ENCODE measurements around the gene PAQR5. TPM values are rescaled to one million over a fixed set of nuclear protein-coding genes. Genes with fewer than 3 reads are reported as not detected.

The PAQR5 gene
- total RNA-seq, 1 donor from 2014 or later, result 1.5 TPM

- Mint-ChIP-seq H3K4me3 (ENCODE audit: unreplicated experiment) (no peak overlapping the region), H3K27me3 (ENCODE audit: unreplicated experiment) (no peaks in the 10 kb centered on the region), H3K36me3 (ENCODE audit: unreplicated experiment) (no peaks in the 10 kb centered on the region), H3K9me3 (ENCODE audit: unreplicated experiment) (no peaks in the 10 kb centered on the region), H3K4me1 (ENCODE audit: unreplicated experiment) (peaks cover 6% of the 10 kb centered on the region), H3K27ac (ENCODE audit: unreplicated experiment) (no peak overlapping the region)
- TF ChIP-seq CTCF (IDR thresholded peaks at IDR 0.05), result no peak
- DNase-seq (ENCODE audit: extremely low spot score, unreplicated experiment), result no peak
These were observed 18.7 kb downstream of the PAQR5 start for GRCh38 chr15:69317392-69317841.

- Mint-ChIP-seq H3K4me1 (ENCODE audit: unreplicated experiment) (peaks cover 6% of the 10 kb centered on the region), H3K27ac (ENCODE audit: unreplicated experiment) (no peak overlapping the region), H3K36me3 (ENCODE audit: unreplicated experiment) (no peaks in the 10 kb centered on the region), H3K4me3 (ENCODE audit: unreplicated experiment) (no peak overlapping the region), H3K27me3 (ENCODE audit: unreplicated experiment) (no peaks in the 10 kb centered on the region), H3K9me3 (ENCODE audit: unreplicated experiment) (no peaks in the 10 kb centered on the region)
- TF ChIP-seq CTCF (IDR thresholded peaks at IDR 0.05), result no peak
- no peak for DNase-seq (ENCODE audit: extremely low spot score, unreplicated experiment)
These were observed 19.3 kb downstream of the PAQR5 start for GRCh38 chr15:69318033-69318432.

- no peak for DNase-seq (ENCODE audit: extremely low spot score, unreplicated experiment)
- no peaks in the 10 kb centered on the region for H3K27me3 Mint-ChIP-seq (ENCODE audit: unreplicated experiment)
- H3K36me3 Mint-ChIP-seq (ENCODE audit: unreplicated experiment), result no peaks in the 10 kb centered on the region
- H3K9me3 Mint-ChIP-seq (ENCODE audit: unreplicated experiment), result no peaks in the 10 kb centered on the region
- TF ChIP-seq CTCF (IDR thresholded peaks at IDR 0.05), result no peak
- H3K4me3 Mint-ChIP-seq (ENCODE audit: unreplicated experiment), result no peak overlapping the region
- H3K27ac Mint-ChIP-seq (ENCODE audit: unreplicated experiment), result no peak overlapping the region
- H3K4me1 Mint-ChIP-seq (ENCODE audit: unreplicated experiment), result peaks cover 9% of the 10 kb centered on the region
These were observed 21.0 kb downstream of the PAQR5 start for GRCh38 chr15:69319384-69320375.

GRCh38 chr15:69320977-69321554 lies 22.4 kb downstream of the PAQR5 start:
- Mint-ChIP-seq H3K9me3 (ENCODE audit: unreplicated experiment) (no peaks in the 10 kb centered on the region), H3K4me1 (ENCODE audit: unreplicated experiment) (peaks cover 9% of the 10 kb centered on the region), H3K4me3 (ENCODE audit: unreplicated experiment) (no peak overlapping the region), H3K27ac (ENCODE audit: unreplicated experiment) (no peak overlapping the region), H3K27me3 (ENCODE audit: unreplicated experiment) (no peaks in the 10 kb centered on the region), H3K36me3 (ENCODE audit: unreplicated experiment) (no peaks in the 10 kb centered on the region)
- no peak for DNase-seq (ENCODE audit: extremely low spot score, unreplicated experiment)
- no peak for TF ChIP-seq CTCF (IDR thresholded peaks at IDR 0.05)

GRCh38 chr15:69323893-69324430 lies 25.2 kb downstream of the PAQR5 start:
- H3K27ac Mint-ChIP-seq (ENCODE audit: unreplicated experiment), result no peak overlapping the region
- DNase-seq (ENCODE audit: extremely low spot score, unreplicated experiment), result no peak

More at GRCh38 chr15:69323893-69324430, 25.2 kb downstream of the PAQR5 start:
- no peaks in the 10 kb centered on the region for H3K36me3 Mint-ChIP-seq (ENCODE audit: unreplicated experiment)
- H3K27me3 Mint-ChIP-seq (ENCODE audit: unreplicated experiment), result no peaks in the 10 kb centered on the region
- H3K9me3 Mint-ChIP-seq (ENCODE audit: unreplicated experiment), result no peaks in the 10 kb centered on the region
- H3K4me3 Mint-ChIP-seq (ENCODE audit: unreplicated experiment), result no peak overlapping the region
- H3K4me1 Mint-ChIP-seq (ENCODE audit: unreplicated experiment), result peaks cover 9% of the 10 kb centered on the region
- TF ChIP-seq CTCF (IDR thresholded peaks at IDR 0.05), result no peak
